LNCaP clone FGC (cell line): Measurements from ENCODE around the gene NCK2.
A peak's percentile ranks its signal among the peaks of the same experiment; 100 is the strongest.

Source experiments
- DNase-seq: peaks from one replicate; pipeline ENCODE4 v3.0.0-alpha.2; 2011; ENCODE audit warnings: low read depth
- H3K4me3 ChIP-seq: 2 replicates; pipeline ENCODE4 v1.5.1; 2011; ENCODE audit warnings: mild to moderate bottlenecking, low read depth, low read length, control low read depth
- CTCF ChIP-seq: IDR thresholded peaks from 2 replicates; pipeline ENCODE4 v1.5.1; 2012; ENCODE audit warnings: mild to moderate bottlenecking; ENCODE audit not compliant: control insufficient read depth, insufficient read depth; ENCODE audit errors: extremely low read depth

NCK2 gene

GRCh38 chr2:105741174-105741573 is 3.5 kb upstream of the NCK2 start:
- no peak for DNase-seq
- TF ChIP-seq CTCF, result no peak
- H3K4me3 ChIP-seq, result no peak overlapping the region

- no peak overlapping the region for H3K4me3 ChIP-seq
- DNase-seq, result no peak
- no peak for TF ChIP-seq CTCF
These were observed 3.1 kb upstream of the NCK2 start for GRCh38 chr2:105741617-105742016.

- TF ChIP-seq CTCF, result no peak
- no peak for DNase-seq
- H3K4me3 ChIP-seq, result peak overlapping the region; percentile 48
These were observed 412 bp upstream of the NCK2 start for GRCh38 chr2:105744091-105744908.

GRCh38 chr2:105746177-105747080 is 1.7 kb downstream of the NCK2 start:
- DNase-seq, result no peak
- no peak for TF ChIP-seq CTCF
- peak overlapping the region; percentile 67 for H3K4me3 ChIP-seq

- no peak for DNase-seq
- TF ChIP-seq CTCF, result no peak
- H3K4me3 ChIP-seq, result no peak overlapping the region
These were observed 2.7 kb downstream of the NCK2 start for GRCh38 chr2:105747254-105747894.

GRCh38 chr2:105747991-105748390 is 3.3 kb downstream of the NCK2 start:
- TF ChIP-seq CTCF, result no peak
- DNase-seq, result no peak
- H3K4me3 ChIP-seq, result no peak overlapping the region
